Measurements from ENCODE around the gene STK39.
"Not testable (repeated sequence)": the region's sequence is repeated elsewhere in the genome, so short reads cannot be mapped to it uniquely, and the experiment has no call there.

The STK39 gene

DNA sequence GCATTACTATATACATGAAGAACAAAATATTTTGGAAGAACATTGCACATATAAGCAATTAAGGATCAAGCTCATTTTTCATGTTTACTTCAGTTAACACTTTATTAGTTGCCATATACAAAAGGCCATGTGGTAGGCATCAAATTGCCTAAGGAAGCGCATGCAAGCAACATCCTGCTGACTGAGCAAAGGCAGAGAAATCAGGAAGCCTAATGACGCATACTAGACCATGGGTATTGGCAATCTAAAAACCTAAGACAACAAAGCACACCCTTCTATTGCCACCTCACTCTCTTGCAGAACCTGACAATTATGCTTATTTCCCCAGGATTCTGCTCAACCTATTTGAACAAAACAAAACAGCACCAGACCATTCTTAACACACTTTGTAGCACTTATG is 171.9 kb downstream of the STK39 start:
- no peak for DNase-seq

DNA sequence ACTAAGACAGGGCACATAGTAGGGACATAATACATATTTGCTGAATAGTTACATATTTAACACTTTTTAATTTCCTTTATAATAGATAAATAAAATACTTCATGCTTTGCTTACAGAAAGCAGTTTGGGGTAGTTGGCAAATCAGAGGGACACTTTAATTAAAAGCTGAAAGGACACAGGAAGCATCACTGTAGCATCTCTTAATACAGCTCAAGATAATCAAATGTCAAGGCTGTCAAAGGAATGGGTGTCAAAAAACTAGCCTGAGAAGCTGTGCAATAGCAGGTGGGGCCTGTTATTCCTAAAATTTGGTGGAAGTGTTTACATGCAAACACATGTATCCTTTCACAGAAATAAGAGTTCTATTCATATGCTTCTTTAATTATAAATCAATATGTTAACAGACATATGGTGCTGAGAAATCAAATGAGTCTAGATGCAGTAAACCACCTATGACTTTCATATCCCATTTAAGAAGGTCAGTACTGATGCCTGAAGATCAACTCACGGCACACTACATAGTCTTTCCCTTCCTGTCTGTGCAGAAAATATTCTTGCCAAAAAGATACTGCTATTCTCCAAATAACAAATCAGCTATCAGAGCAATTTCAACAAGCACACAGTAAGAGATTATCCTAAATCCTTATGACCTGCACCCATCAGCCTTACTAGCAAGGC is 174.6 kb downstream of the STK39 start:
- DNase-seq = no peak

DNA sequence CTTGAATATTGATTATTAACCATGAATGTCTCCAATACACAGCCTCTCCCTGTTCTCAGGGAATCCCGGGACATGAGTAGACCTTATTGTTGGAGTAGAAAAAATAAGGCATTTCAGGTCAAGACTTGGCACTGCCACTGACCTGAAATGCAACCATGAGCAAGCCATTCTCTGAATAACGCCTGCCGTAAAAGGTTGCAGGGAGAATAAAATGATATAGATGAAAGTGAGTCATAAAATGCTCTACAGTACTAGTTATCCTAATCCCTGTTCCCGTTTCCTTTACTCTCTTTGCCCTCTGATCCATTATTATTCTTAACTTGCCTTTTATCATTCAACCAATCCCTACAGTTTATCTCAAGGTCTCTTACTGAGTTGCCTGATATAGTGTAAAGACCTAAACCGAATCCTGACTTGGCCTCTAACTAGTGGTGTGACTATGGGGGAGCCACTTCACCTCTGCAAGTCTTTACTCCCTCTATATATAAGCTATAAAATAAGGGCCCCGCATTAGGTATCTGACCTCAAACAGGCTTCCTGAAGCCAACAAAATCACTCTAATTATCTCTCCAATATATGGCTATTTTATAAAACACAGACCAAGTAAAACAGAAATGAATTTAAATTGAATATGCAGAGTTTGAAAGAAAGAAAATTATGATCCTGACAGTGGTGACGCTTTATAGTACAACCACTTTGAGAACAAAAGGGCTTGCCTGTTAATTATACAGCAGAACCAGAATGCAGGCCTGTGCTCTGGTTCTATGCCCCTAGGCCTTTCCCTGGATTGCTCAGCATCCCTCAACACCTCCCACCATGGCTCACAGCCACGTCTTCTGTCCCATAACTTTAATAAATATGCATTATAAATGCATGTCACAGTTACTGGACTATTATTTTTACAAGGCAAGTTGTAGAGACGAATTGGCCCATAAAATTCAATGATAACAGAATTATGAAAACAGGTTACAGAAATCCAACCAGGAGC is 183.1 kb downstream of the STK39 start:
- DNase-seq = no peak

DNA sequence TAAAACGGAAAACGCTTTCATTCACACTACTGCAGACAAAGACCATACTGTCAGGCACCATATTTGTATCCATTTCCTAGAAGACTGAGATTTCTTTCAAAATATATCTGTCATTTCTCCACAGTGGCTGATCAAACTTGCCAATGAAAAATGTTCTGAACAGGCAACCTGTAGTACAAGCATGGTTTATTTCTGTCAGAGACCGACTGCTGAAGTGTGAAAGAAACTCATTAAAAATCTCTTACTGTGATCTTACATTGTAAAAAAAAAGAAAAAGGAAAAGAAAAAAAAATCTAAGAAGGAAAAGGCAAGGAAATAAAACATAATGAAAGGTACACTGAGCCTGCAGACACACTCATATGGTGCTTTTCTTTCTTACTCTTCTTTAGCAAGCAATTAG is 184.5 kb downstream of the STK39 start:
- DNase-seq = no peak

DNA sequence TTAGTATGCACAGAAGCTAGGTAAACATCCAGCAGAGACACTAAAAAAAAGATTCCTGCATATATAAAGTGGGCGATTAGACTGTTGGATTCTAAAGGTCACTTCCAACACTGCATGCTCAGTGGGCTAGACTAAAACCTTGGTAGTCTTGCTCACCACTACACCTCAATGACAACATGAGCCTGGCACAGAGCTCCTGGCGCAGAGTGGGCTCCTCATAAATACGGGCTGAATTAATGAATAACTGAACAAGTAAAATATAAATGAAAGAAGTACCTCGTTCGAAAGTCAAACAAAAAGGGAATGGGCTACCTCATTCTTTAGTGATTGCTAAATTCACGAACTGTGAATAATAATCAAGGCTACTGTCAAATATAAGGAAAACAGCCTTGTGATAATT is 185.3 kb downstream of the STK39 start:
- DNase-seq = no peak

DNA sequence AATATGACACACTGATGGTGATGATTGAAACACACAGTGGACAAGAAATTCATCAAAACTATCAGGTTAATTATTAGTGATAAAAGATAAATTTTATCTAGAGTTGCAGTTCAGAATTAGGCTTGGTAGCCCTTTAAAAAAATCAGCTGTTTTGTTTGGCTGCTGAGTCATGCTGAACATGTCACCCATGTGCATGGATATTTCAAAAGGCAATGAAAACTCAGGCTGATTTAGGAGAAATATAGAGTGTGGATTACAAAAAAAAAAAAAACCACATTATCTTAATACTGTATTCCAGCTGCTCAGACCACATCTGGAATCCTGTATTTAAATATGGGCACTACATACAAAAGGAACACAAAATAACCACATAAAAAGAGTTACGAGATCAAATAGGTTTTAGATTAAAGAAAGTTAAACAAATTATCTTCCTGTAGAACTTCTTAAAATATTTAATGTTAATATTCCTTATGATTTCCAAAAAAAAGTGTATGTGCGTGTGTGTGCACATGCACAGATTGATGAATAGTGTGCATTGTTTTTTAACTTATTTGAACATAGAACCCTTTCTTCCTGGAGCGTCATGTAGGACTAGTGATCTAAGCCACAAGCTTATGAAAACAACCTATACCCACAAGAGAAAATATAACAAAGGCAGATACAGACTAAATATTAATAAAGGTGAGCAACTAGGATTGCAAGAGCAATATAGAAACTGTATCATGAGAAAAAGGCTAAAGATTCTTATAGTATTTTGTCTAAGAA is 186.2 kb downstream of the STK39 start:
- peak; percentile 12 for DNase-seq

DNA sequence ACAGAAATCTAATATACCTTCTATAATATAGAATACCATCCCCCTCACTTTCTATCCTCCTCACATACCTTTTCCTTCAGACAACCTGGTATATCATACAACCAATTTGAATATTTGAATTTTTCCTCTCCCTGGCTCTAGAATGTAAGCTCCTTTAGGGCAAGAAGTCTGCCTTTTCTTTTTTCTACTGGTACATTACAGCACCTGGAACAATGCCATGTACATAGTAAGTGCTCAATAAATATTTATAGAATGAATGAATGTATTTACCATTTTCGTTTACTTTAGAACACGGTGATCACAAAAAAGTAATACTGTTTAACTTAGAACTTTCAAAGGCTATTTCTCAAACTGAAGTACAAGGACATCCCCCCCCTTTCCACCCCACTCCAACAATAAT is 187.6 kb downstream of the STK39 start:
- DNase-seq = no peak

DNA sequence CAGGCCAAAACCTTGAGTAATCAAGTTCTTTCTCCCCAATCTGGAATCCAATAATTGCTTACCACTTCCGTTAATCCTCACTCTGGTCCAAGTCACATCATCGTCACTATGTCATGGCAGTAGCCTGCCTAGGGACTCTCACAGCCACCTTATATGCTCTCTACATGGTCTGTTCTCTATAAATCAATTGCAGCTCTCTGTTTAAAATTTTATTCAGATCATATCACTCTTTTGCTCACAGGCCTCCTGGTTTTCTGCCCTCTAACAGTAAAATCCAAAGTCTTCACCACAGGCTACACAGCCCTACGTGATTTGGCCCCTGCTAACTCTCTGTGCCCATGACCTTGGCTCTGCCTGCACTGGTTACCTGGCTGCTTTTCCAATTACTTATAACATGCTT is 188.7 kb downstream of the STK39 start:
- DNase-seq = no peak

DNA sequence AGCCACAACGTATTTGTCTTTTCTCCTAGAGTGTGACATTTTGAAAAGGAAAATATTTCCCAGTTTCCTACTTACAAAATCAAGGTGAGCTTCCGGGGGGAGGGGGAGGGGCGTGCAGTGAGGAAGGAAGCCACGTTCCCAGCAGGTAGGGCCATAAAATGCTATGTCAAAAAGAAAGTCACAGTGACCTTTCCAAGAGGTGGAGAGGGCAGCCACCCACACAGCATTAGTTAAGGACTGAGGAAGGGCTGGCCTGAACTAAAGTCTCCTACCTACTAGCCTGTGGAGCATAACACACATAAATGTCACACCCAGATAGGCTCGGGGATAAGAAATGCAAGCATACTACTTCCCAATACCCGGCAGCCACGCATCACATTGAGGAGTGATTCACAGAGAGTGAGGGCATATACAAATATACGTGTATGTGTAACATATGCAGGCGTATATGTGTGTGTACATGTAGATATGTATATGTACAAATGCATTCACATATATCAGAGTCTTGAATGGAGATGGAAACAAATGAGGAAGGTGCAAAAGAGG is 191.1 kb downstream of the STK39 start:
- DNase-seq = no peak

DNA sequence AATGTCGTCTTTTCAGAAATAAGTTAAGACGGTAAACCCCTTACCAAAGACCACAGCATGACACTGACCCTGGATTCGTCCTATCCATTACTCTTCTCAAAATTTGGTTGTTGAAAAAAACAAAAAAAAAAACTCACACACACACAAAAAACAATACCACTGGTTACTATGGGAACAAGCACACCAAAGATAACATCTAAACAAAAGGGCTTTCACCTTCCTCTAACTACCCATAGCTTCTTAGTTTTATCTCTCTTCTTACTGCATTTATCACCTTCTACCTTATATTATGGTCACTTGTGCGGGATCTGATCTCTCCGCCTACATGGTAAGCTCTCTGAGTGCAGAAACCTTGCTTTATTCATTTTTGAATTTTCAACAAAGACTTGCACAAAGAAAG is 192.7 kb downstream of the STK39 start:
- peak; percentile 27 for DNase-seq

DNA sequence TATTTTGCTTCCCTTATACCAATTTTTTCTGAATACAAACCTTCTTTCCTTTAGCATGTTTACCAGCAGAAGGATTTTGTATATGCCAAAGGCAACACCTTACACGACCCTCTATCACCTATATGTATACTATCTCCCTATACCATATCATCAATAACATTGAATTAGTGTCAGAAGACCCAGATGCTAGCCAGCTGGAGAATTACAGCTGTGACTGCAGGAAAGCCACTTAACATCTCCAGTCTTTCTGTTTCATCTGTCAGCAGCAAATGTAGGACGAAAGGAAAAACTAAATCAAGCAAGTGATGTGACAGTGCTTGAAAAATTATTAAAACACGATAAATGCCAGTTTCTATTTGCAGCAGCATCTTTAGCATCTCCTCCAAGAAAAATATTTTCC is 193.7 kb downstream of the STK39 start:
- no peak for DNase-seq

DNA sequence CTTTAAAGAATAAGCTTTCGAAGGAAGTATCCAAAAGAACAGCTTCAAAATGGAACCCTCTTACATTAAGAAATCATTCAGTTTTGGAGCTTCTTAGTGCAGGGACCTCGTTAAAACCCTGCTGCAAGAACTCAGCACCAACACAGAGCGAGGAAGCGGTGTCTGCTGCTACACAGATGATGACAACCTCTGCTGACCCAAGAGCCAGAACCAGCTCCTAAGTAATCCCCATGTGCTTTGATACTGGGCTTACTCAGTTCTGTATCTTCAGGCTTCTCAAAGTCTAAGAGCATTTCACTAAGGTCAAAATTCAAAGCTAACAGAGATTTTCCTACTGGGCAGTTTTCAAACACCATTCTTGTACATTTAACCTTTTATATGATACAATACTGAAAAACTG is 194.6 kb downstream of the STK39 start:
- DNase-seq = no peak

DNA sequence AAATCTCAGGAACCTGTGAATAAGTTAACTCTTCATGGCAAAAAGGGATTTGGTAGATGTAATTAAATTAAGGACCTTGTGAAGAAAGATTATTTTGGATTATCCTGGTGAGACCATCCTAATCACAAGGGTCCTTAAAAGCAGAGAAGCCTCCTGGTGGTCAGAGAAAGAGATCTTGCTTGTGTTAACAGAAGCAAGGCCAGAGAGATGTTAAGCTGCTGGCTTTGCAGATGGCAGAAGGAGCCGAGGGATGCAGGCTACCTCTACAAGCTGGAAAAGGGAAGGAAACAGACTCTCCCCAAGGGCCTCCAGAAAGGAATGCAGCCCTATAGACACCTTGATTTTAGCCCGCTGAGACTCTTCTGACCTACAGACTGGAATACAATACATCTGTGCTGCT is 197.0 kb downstream of the STK39 start:
- DNase-seq = no peak

DNA sequence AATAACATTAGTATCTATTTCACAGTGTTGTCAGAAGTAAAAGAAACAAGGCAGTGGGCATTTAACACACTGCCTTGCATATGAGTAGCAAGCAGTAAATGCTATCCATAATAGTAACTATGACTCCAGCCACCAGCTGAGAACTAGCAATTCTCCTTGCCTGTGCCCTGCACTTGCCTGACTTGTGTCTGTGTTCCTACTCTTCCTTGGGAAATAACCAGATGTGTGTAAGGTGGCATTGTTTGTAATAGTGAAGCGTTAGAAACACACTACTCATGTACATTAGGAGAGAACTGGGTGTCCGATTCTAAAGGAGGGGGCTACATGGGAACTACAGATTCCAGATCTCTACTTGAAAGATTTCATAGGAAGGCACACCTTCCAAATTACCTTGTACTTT is 197.8 kb downstream of the STK39 start:
- DNase-seq = no peak

DNA sequence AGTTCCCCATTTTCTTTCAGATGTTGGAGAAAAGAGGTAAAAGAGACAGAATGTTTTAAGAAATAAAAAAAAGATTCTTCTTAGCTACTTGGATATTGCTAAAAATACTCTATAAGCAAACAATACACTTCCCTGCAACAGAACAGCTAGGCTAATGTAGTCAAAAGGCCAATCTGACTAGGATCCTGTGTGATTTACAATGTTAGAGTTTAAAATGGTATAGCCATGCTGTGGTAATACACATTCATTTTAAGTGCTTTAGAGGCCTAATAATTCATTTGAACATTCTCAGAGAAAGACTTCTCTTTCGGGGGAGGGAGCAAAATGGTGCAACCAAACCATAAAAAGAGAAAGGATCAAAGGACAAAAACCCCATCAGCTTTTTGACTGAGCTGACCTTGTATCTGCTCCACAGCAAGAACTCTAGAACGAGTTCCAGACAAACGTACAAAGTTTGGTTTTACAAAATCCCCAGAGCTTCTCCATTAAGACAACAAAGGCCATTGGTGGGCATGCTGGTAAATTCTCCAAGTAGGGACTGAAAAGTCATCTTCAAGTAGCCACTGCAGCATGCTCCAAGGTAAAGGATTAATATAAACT is 200.2 kb downstream of the STK39 start:
- DNase-seq = no peak

DNA sequence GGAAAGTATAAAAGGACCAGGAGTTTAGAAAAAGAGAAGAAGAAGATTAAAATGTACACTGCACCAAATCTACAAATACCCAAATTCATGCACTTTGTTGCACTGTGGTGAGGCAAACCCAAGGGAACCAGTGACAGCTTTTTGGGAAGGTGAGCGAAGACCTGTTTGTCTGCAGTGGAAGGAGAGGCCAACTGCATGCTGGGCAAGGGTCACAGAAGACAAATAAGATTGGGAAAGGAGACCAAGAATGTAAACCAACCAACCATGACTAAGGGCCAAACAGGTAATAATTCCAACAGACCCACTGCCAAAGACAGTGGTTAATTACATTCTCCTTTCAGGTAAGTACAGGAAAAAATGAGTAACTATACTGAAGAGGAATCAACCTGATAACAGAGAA is 202.8 kb downstream of the STK39 start:
- no peak for DNase-seq

DNA sequence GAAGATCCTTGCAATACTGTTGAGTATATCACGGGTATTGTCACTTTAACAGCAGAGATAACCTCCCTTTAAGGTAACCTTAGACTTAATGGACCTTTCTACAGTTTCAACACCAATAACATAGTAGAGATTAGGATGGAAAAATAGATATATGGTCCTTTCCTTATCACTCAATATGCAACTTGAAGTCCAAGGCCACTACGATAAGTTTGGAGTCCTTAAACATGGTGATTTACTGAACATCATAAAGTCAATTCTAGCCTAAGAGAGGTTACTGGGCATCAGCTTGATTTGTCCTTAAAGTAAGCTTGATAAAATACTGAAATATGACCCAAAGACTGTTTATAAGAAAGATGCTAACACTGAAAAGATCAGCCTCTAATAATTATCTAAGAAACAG is 203.2 kb downstream of the STK39 start:
- no peak for DNase-seq

DNA sequence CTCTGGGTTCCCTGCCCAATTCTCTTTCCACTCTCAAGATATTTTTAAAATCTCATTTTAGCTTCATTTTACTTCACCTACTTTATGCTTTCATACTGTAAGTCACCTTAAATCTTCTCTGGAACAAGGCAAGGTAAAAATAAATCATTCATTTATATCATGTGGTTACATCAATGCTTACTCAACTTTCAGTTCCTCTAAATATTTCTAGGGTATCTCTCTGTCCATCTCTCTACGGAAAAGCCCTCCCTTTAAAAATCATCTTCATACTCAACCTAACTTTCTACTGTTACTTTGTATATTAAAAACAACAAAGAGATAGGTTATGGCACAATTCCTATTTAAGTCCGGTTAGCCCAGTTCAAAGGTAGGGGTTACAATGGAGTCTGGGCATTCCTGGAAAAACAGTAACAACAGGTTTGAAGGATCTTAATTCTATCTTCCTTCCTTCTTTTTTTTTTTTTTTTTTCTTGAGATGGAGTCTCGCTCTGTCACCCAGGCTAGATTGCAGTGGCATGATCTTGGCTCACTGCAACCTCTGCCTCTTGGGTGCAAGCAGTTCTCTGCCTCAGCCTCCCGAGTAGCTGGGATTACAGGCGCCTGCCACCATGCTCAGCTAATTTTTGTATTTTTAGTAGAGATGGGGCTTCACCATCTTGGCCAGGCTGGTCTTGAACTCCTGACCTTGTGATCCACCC is 205.1 kb downstream of the STK39 start:
- DNase-seq = not testable (repeated sequence)

DNA sequence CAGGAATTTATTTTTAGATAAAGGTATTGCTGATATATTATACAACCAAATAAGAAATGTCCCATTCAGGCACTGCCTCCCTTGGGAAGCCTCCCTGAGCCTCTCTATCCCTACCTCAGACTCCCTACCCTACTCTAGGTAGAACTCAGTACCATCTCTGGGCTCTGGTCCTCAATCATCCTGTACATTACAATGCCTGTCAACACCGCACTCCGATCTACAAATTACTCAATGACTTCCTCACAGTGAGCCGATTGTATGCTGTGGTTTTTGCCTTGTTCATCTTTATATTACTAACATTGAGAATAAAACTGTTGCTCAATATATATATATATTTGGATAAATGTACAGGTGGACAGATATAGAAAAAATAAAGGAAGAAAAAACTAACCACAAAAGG is 207.5 kb downstream of the STK39 start:
- no peak for DNase-seq

DNA sequence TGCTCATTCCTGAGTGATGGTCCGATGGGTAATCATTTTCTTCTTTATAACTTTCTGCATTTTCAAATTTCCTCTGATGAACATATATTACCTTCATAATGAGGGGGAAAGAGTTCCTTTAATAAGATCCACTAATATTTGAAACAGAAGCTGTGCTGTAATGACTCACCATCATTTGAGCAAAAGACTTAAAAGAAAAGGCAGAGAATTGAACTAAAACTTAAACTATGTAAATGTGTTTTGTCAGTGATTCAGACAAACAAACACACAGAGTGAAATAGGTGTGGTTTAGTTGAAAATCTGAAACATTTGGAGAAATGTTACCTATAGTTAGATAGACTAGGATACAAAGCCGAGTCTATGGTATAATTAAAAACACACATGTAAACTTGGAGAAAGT is 209.6 kb downstream of the STK39 start:
- DNase-seq = no peak

DNA sequence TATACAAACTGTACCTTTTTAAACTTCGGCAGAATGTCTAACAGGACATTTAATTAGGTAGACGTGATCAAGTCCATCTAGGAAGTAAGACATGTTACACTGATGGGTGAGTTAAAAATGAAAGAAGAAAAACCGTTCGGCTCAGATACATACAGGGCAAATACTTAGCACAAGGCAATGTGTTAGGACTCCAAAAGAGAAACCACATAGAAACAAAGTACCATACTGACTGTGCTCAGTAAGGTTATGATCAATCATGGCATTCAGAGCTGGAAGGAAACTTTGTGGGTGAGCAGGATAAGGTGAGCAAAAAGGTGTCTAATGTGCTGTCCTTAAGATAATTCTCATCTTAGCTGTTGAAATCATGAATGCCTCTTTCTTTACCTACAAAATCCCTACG is 211.9 kb downstream of the STK39 start:
- DNase-seq = no peak

DNA sequence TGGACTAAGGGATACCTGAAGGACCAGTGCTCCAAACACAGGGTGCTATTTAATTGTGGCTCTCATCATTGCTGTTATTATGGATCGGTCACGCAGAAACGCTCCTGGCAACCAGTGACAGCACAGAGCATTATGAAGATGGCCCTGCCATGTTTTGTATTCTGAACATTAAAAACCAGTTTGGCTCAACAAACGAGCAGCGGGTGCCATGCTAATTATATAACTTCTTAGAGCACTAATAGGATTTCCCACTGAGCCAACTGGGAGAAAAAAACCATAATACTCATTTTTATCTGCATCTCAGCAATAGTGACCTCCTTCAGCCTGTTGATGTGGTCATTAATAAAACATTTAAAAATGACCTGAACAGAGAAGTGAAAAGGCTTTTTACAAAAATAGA is 212.8 kb downstream of the STK39 start:
- no peak for DNase-seq
